Measurements from ENCODE around the gene BHMT. TPM values are rescaled to one million over a fixed set of nuclear protein-coding genes. Genes with fewer than 3 reads are reported as not detected.

Gene BHMT, protein sequence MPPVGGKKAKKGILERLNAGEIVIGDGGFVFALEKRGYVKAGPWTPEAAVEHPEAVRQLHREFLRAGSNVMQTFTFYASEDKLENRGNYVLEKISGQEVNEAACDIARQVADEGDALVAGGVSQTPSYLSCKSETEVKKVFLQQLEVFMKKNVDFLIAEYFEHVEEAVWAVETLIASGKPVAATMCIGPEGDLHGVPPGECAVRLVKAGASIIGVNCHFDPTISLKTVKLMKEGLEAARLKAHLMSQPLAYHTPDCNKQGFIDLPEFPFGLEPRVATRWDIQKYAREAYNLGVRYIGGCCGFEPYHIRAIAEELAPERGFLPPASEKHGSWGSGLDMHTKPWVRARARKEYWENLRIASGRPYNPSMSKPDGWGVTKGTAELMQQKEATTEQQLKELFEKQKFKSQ
- not detected for polyA plus RNA-seq (ENCODE audit: insufficient read length)

- no peak for DNase-seq
Observed at GRCh38 chr5:79111387-79111959, at the start of gene BHMT. Gene BHMT, plus strand, starts transcription at chr5:79111809. Its CDS starts 77 bp downstream, at chr5:79111886.

DNA sequence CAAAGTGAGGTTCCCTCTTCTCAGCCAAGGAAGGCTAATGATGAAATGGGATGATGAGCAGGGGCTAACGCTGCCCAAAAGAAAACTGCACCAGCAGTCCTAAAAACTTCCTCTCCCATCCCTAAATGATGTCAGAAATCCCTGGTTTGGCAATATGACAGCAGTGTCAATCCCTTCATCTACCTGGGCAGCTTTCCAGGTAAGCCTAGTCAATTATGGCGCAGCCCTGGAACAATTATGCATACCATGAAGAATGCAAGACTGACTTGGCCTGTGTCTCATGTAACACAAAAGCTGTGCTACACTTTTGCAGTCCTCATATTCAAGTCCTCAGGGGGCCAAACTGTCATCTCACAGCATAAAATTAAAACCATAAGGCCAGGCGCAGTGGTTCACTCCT lies 49.2 kb upstream of the BHMT start:
- no peak for DNase-seq

DNA sequence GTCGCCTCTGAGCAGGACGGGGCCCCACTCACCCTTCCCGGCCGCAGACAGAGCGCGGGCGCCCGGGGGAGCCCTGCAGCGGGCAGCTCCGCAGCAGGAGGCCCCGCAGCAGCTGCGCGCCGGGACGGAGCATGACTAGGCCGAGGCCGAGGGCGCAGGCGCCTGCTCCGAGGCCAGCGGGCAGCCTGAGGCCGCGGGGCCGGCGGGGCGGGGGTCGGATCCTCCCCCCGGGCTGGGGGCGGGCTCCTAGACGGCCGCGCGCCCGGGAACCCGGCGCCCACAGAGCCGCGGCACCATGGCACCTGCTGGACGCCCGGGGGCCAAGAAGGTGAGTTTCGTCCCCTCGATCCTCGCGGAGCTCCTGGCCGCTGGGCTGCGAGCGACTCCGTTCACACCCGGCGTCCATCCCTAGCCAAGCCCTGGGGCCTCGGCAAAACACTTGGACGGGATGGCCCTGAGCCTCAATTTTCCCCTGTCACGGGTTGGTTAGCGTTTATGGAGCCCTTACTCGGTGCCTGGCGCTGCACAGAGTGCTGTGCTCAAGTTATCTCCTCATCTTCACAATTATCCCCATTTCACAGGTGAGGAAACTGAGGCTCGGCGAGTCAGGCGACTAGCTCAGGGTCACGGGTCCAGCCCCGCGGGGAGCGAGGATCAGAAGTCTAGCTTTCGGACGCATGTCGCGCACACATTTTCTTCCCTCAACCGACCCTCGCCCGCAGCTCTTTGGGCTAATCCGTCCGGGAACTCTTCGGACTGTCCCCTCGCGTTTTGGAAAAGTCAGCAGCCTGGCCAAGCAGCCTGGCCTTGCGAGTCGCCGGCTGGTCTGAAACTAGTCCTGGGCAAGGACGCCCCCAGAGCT lies 41.9 kb upstream of the BHMT start, which contains the start of the genes BHMT2 and DMGDH:
TSS of gene BHMT2 (plus strand) at position 280 of the 862 bp plus-strand sequence. CDS start at position 296, 16 bp downstream.
TSS of gene DMGDH (minus strand) at position 187 of the 862 bp plus-strand sequence. CDS start at position 133, 54 bp downstream.
- DNase-seq = peak; percentile 48

- no peak for DNase-seq
Observed at GRCh38 chr5:79070350-79070667, 41.3 kb upstream of the BHMT start.

DNA sequence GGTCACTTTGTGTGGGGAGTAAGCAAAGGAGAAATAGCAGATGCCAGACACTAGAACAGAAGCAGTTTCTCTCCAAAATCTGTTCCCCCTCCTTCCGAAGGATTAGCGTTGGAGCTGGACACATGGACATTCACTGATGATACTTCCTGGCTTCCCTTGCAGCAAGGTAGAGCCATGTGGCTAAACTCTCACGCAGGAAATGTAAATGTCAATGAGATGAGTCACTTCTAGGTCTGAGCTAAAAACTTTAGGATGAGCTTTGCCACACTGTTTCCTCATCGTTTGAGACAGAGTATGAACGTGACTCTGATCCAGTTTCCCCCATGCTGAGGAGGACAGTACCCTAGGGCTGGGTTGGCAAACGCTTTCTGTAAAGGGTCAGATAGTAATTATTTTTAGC lies 37.0 kb upstream of the BHMT start:
- DNase-seq = no peak

GRCh38 chr5:79075646-79076426 lies 35.8 kb upstream of the BHMT start:
- DNase-seq = no peak

GRCh38 chr5:79076819-79077218 lies 34.8 kb upstream of the BHMT start:
- DNase-seq = no peak

DNA sequence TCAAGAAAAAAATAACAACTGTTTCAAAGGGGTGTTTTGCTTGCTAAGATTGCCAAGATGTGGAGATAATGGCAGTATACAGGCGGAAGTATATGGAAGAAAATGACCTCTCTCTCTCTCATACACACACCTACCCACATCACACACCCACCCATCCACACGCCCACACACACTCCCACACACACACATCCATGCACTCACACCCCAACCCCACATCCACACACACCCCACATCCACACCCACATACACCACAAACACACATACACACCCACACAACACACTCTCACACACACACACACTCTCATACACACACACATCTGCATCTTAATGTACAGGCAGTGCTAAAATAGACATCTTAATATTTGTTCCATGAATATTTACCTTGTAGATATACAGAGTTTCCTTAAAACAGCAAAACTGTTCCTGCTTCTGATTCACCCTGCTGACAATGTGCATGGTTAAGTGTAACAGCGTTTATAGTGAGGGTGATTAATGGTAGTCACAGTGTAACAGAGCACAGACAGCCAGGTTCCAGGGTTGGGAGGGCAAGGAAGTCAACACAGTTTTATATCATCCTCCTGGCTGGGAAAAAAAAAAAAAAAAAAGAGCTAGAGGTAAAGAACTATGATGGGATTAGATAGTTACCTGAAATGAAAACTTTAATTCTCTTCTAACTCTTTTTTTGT lies 33.8 kb upstream of the BHMT start:
- no peak for DNase-seq

- DNase-seq = no peak
Observed at GRCh38 chr5:79080804-79081203, 30.8 kb upstream of the BHMT start.

- DNase-seq = no peak
Observed at GRCh38 chr5:79081779-79082178, 29.8 kb upstream of the BHMT start.

DNA sequence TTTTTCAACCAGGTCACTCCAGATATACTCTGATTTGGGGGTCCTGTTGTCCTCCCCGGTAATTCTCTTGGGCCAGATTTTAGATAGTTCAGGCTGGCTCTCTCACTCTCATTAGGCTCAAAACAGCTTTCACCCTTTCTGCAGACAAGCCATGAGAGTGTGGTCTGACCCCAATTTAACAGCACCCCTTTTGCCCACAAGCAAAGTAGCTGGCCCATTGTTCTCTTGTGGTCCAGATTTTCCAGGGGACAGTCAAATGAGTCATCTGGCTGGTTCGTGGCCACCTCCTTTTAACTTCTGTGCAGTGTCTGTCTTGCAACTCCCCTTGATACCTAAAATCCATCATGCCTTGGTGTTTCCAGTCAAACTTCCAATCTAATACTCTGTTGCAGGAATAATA lies 25.5 kb upstream of the BHMT start:
- no peak for DNase-seq

DNA sequence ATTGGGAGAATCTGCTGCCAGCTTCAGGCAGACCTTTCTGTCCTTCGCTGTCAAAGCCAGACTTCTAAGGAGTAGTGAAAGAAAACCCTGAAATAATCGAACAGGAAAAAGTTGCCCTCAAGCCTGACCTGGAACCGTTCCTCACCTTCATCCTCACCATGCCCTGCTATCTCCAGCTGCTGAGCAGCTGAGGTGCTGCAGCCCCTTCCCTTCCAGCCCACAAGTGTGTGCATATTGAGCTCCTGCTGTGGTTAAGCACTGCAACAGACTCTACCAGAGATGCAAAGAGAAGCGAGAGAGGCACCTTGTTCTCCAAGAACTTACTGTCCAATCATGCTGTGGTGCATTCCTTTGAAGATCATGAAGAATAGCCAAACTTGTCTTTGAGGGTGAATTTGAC lies 23.1 kb upstream of the BHMT start:
- DNase-seq = no peak

DNA sequence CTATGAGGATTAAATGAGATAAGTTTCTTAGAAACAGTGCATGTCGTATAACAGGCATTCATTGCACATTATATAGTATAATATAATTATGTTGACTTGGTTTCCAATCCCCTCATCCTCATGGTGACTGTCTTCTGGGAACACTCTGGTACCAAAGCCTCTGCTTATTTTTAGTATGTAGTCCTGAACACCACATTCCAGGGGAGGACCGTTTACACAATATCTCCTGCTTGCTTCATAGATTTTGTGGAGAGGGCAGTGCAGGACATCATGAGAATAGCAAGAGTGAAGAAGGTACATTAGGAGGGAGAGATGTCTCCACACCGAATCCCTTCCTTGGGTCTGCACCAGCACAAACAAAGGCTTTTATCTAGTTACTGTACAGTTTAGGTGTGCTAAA lies 20.5 kb upstream of the BHMT start:
- no peak for DNase-seq

- DNase-seq = no peak
Observed at GRCh38 chr5:79093762-79094161, 17.8 kb upstream of the BHMT start.

GRCh38 chr5:79105868-79106267 lies 5.7 kb upstream of the BHMT start:
- no peak for DNase-seq

DNA sequence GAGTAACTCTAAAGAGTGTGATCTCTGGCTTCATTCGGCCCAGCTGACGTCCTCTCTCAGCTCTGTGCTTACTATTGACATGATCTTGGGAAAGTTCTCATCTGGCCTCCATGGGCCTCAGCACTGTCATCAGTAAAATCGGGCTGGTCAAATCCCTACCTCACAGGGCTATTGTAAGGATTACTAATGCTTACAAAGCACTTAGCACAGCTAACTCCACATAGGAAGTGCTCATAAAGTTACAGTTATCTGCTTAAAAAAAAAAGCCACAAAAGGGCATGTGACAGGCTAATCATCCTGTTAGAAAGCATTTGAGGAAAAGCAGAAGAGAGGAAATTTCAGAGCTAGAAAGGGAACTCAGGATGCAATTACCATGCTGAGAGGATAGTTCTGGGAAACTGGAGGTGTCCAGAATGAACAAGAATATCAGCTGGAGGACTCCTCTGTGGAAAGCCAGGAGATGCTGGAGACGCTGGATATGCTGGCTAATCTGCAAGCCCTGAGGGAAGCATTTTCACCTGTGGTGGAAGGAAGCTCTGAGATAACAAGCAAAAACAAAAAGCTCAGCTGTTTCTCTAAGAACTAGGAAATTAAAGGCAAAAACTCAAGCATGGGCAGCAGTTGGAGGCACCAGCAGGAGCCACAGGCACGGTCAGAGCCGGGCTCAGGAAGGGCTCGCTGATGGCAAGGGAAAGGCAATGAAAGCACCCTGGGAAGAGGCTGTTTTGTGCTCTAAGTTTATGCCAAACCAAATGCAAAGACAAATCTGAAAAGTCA lies 4.4 kb upstream of the BHMT start:
- DNase-seq = no peak

GRCh38 chr5:79108086-79108485 lies 3.5 kb upstream of the BHMT start:
- DNase-seq = no peak

- no peak for DNase-seq
Observed at GRCh38 chr5:79108792-79109191, 2.8 kb upstream of the BHMT start.

- no peak for DNase-seq
Observed at GRCh38 chr5:79109527-79110492, 1.8 kb upstream of the BHMT start.

Data from hindlimb muscle (tissue), 1 donor.